Stimulated activated CD8-positive, alpha-beta memory T cell treated with anti-CD3 and anti-CD28 coated beads, Interleukin-7, amount 100 ng/mL, for 1 hour (primary cell): Measurements from ENCODE around the gene ZNF626.
"Not testable (repeated sequence)": the region's sequence is repeated elsewhere in the genome, so short reads cannot be mapped to it uniquely, and the experiment has no call there.

Source experiments
- DNase-seq, 2 donors: peaks; one replicate each; pipeline ENCODE4 v3.0.0-alpha.2; 2020; ENCODE audit warnings: low read depth in 2 of 2

The ZNF626 gene

DNA sequence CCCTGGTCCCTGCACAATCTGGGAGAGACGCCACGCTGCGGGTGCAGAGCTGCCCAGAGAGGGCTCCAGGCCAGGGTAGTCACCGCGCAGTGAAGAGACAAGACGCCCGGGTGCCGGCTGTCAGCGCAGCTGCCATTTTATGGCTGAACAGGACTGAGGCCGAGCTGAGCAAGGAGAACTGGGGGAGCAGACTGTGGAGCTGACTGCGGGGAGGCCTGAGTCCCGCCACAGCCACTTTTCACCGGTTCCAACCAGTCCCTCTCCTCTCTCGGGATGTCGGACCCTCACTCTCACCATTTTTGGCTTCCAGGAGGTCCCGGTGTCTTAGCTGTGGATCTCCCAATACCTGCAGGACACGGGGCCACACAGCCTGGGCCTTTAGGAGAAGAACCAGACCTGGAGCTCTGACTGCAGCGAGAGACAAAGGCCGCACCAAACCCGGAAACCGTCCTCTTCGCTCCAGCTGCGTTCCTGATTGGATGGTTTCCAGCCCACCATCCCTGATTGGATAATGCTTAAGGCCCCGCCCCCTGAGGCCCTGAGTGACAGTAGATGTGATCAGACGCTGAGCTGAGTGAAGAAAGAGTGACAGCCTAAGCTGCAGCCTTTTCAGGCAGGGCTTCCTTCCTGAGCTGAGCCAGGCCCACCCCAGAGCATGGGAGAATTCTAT lies at the start of gene ZNF626:
Gene ZNF626 (minus strand): TSS at position 422 of the 670 bp plus-strand sequence. CDS start 125 bp downstream, at position 297.
- peak; percentile 79 to 84 for DNase-seq

DNA sequence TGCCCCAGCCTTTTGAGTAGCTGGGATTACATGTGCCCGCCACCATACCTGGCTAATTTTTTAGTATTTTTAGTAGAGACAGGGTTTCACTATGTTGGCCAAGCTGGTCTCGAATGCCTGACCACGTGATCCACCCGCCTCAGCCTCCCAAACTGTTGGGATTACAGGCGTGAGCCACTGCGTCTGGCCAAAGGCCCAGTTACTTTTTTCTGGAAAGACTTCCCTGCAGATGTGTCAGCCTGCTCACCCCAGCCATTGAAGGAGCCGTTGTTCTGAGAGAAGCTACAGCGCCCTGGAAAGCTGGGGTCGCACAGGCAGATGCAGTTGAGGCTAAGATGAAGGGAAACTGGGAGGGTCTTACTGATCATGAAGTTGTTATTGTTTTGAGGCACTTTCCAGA lies 7.9 kb upstream of the ZNF626 start:
- DNase-seq, result no peak

DNA sequence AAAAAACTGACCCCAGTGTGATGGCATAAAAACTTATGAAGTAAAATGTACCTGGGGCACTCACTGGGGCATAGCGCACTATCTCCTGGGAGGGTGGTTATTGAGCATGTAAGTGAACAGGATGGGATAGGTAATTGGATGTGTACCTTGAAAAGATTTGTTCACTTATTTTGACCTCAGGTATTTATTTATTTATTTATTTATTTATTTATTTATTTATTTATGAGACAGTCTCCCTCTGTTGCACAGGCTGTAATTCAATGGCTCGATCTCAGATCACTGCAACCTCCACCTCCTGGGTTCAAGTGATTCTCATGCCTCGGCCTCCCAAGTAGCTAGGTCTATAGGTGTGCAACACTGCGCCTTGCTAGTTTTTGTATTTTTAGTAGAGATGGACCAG lies 5.9 kb upstream of the ZNF626 start:
- DNase-seq, result no peak

DNA sequence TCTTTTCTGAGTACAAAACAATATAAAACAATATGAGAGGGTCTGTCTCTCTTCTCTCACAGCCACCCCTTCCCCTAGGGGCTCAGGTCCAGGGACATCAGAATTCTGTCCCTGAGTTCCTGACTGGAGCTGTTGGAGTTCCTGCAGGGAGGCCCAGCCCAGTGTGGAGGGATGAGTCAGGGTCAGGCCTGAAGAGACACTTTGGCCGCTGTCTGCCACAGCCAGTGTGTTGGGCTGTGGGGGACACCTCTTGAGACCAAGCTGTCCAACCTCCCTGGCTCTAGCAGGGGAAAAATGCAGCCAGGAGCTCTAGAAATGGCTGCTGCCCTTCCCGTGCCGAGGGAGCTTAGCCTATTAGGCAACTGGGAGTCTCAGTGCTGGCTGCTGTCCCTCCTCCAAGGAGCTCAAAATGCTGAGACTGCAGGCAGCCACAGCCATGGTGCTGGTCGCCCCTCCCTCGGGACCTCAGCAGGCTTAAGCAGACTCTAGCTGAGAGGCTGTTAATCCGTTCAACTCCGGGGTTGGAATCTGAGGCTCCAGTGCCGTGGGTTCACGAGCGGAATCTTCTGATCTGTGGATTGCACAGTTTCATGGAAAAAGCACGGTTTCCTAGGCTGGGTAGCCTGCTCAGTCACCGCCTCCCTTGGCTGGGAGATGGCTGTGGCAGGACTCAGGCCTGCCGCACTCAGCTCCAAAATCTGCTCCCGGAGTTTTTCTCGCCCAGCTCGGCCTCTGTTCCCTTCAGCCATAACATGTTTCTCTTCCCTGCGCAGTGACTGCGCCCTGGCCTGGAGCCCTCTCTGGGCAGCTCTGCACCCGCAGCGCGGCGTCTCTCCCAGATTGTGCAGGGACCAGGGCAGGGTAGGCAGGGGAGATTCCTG lies 3.8 kb upstream of the ZNF626 start:
- DNase-seq, result no peak

DNA sequence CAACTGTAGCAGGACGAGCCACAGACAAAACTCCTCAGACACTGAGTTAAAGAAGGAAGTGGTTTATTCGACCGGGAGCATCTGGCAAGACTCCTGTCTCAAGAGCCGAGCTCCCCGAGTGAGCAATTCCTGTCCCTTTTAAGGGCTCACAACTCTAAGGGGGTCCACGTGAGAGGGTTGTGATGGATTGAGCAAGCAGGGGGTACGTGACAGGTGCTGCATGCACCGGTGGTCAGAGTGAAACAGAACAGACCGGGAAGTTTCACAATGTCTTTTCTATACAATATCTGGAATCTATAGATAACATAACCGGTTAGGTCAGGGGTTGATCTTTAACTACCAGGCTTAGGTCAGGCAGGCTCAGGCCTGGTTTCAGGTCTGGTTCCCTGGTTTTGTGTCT lies 3.1 kb upstream of the ZNF626 start:
- DNase-seq, result not testable (repeated sequence)

DNA sequence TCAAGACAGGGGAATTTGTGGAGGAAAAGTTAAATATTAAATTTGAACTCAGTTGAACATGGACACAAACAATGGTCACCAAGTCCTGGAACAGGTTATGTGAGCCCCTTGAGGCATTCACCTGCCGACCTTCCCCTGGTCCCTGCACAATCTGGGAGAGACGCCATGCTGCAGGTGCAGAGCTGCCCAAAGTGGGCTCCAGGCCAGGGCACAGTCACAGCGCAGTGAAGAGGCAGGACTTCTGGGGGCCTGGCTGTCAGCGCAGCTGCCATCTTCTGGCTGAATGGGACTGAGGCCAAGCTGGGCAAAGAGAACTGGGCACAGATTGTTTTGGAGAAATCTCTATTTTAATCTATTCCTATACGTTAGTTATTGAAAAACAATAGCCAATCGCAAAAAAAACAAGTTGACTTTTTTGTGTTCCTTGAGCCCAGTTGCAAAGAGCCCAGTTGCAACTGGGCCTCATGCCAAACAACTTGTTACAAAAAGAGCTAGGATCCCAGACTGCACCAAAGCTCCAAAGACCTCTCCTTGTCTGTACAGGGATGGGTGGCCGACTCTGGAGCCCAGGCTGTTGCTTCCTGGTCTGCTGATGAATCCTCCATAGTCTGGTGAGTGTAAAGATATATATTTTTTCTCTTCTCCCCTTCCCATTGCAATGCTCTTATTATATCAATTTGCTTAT lies 1.2 kb upstream of the ZNF626 start:
- no peak for DNase-seq

DNA sequence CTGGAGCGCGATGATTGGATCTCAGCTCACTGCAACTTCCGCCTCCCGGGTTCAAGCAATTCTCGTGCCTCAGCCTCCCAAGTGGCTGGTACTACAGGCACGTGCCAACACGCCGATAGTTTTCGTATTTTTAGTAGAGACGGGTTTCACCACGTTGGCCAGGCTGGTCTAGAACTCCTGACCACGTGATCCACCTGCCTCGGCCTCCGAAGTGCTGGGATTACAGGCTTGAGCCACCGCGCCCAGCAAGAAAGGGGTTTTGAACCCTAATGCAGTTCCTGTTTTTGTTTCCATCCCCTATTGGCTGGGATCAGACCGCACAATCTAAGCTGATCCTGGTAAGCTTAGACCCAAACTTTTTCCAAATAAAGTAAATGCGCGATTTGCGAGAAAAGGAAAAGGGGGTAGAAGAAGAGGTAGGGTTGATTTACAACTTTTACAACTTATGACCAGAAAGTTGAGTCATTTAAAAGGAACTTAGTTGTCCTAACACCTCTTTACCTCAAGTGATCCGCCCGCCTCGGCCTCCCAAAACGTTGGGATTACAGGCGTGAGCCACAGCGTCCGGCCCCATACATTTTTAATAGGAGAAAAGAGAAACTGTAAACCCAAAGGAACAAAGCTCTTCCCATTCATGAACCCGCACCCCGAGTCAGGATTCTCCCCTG lies 764 bp downstream of the ZNF626 start:
- DNase-seq, result no peak

DNA sequence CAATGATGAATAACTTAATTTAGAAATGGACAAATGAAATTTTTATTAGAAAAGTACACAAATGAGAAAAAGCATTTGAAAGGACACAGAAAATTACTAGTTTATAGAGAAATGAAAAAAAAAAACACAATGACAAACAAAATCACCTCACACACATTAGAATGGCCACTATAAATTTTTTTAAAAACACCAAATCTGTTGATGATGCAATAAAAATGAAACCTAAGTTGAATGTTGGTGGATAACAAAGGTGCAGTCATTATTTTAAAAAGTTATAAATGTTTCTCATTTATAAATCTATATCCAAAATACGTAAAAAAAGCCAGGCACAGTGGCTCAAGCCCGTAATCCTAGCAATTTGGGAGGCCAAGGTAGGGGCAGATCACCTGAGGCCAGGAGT lies 20.8 kb downstream of the ZNF626 start:
- no peak for DNase-seq

DNA sequence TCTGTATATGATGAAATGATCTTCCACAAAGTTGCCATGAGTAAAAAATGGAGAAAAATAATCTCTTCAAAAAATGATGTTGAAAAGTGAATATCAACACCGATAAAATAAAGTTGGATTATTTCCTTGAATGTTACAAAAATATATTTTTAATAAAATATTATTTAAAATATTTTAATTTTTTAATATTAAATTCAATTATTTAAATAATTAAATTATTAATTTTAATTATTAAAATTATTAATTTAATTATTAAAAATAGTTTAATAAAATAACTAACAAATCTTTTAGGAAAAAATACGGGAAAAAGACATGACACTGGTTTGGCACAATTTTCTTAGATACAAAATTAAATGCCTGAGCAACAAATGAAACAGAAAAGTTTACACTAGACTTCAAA lies 21.3 kb downstream of the ZNF626 start:
- no peak for DNase-seq

DNA sequence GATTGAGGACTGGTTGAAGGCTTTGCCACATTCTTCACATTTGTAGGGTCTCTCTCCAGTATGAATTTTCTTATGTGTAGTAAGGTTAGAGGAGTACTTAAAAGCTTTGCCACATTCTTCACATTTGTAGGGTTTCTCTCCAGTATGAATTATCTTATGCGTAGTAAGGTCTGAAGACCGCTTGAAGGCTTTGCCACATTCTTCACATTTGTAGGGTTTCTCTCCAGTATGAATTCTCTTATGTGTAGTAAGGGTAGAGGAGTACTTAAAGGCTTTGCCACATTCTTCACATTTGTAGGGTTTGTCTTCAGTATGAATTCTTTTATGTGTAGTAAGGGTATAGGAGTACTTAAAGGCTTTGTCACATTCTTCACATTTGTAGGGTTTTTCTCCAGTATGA lies 36.8 kb downstream of the ZNF626 start:
- not testable (repeated sequence) for DNase-seq

DNA sequence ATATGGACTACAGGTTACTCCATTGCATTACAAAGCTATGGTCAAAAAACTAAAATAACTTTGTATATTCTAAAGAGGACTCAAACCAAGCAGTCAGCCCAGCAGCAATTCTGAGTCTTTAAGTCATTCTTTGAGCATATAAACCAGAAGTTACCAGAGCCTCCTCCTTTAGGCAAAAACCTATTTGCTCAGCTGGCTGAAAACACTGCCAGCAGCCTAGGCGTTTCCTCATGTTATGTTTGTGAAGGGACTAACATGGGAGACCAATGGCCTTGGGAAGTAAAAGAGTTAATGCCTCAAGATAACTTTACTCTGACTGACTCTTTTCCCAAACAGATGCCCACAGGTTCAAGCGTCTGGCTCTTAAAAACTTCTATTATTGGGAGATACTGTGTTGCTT lies 45.3 kb downstream of the ZNF626 start:
- DNase-seq, result no peak

DNA sequence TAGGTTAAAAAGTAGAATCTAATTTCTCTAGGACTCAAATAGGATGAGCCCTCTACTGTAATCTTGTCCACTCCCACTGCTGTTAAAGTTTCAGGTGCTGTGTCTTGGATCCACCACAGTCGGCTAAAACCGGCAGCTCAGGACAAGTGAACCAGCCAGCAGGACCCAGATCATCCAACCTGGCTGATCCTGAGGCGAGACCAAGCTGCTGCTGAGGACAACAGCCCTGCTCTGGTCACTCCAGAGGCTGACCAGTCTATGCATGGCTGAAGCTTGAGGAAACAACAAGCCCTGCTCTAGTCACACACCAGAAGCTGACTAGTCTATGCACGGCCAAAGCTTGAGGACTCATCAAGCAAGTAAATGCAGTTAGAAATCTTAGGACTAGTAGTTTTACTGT lies 46.4 kb downstream of the ZNF626 start:
- DNase-seq, result not testable (repeated sequence)

DNA sequence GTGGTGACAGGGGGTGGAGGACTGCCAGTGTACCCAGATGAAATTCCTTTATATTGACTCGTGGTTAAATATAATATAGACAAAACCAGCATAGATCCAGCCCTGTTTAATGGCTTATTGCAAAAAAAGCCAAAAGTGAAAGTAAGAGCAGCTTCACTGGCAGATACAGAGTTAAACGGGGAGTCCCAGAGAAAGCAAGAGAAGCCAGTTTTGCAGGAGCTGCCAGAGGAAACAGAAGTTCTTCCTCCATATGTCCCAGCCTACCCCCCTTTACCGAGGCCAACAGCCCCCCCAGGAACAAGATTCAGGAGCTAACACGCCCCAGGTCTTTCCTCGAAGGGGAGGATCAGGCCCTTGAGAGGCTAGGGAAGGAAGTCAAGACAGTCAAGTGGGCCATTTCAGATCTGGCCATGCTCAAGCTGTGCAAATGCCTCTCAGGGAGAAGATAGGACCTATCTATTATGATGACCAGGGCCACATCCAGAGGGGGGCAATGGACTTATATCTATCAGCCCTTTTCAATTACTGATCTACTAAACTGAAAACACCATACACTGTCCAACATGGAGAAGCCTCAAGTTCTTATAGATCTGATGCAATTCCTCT lies 48.6 kb downstream of the ZNF626 start:
- no peak for DNase-seq

DNA sequence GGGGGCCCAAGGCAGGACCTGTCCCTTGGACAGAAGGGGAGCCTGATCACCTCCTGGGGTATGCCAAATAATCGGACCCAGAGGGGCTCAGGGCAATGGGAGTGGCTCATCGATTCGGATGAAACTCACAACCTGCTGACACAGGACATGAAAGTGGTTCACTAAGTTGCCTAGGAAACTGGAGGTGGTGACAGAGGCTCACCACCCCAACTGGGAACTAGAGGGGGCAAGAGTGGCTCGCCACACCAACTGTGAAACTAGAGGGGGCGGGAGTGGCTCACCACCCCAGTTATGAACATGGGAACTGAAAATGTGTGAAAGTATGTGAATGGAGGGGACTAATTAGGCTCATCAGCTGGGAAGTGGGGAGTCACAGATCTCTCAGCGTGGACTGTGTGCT lies 49.5 kb downstream of the ZNF626 start:
- no peak for DNase-seq

DNA sequence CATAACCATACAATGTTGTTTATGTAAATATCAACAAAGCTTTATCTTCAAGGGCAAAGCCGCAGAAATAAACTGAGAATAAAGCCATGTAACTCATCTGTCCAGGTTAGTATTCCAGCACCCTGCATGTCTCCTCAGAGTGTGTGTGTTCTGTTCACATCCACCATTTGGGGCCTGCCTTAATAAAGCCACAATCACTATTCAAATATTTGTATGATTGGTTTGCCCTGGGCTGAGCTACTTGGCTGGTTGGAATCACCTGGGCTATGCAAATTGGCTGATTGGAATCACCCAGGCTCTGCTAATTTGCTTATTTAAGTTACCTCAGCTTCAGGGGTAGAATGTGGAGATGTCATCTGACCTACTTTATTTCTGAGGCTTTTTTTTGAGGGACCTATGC lies 53.4 kb downstream of the ZNF626 start:
- DNase-seq, result no peak
